Ovary (tissue), 9 donors: ENCODE measurements around the gene TECPR2. TPM values are rescaled to one million over a fixed set of nuclear protein-coding genes. Genes with fewer than 3 reads are reported as not detected.

Experiments
- DNase-seq, 5 donors: peaks; one replicate each; pipeline ENCODE4 v3.0.0-alpha.2; 2019 to 2020
- H3K27ac ChIP-seq, 2 donors: fragments of 200-600 bp; one replicate each; pipeline versions ENCODE4 v1.5.1 to v1.8.0; 2019 to 2022
- H3K27me3 ChIP-seq: fragments of 200-600 bp; one replicate; pipeline ENCODE4 v1.8.0; 2022
- H3K36me3 ChIP-seq: fragments of 200-600 bp; sonication (generic); one replicate; pipeline ENCODE4 v1.5.1; 2019
- H3K4me1 ChIP-seq: one replicate; pipeline ENCODE4 v1.8.1; 2013; ENCODE audit warnings: mild to moderate bottlenecking, moderate library complexity; ENCODE audit not compliant: insufficient read depth
- H3K4me3 ChIP-seq: fragments of 200-600 bp; sonication (generic); one replicate; pipeline ENCODE4 v1.5.1; 2017
- H3K9me3 ChIP-seq, 2 donors: fragments of 200-600 bp in 1 of 2; sonication (generic) in 1 of 2; one replicate each; pipeline versions ENCODE4 v1.5.1 to v1.8.1; 2013 to 2019; ENCODE audit warnings: mild to moderate bottlenecking in 1 of 2, moderate library complexity in 1 of 2
- CTCF ChIP-seq, 3 donors: fragments of 450-650 bp in 2 of 3; fragments of 200-600 bp in 1 of 3; IDR thresholded peaks; one replicate each; pipeline versions ENCODE4 v1.5.1 to v1.8.0; 2016 to 2022; ENCODE audit warnings: antibody characterized with exemption in 3 of 3, mild to moderate bottlenecking in 1 of 3
- EP300 ChIP-seq: sonication (generic); formaldehyde crosslinking; IDR thresholded peaks from one replicate; pipeline ENCODE4 v1.6.1; 2017; ENCODE audit warnings: antibody characterized with exemption
- POLR2A ChIP-seq: fragments of 450-650 bp; IDR thresholded peaks from one replicate; pipeline ENCODE4 v1.6.1; 2017; ENCODE audit warnings: antibody characterized with exemption, mild to moderate bottlenecking, moderate library complexity
- WGBS, 3 donors: extraction: QIAGEN DNeasy Blood & Tissue Kit in 1 of 3; methylation state at CpG; one replicate each; pipeline versions ENCODE4 v1.1.5 to v1.1.7; 2013 to 2017; 5-methylcytosine and 5-hydroxymethylcytosine counted together
- intact Hi-C, 4 donors: fragments of 100-400 bp; cut with DNase I; formaldehyde crosslinking; loops; one replicate each; pipeline versions ENCODE4 v1.11.0 to v1.15.1; 2022 to 2023
- polyA plus RNA-seq, 2 donors: library from polyadenylated mRNA; stranded (reverse); fragments of 200-250 nt in 1 of 2; fragments of 350-450 nt in 1 of 2; fragmentation: Illumina TruSeq in 1 of 2; extraction: RNeasy Lipid Tissue Mini Kit (QIAGEN cat#74804) in 1 of 2; gene quantifications; one replicate each; pipeline ENCODE4 v1.2.3, GENCODE V29; 2013 to 2014
- total RNA-seq, 7 donors: library from RNA; depleted of rRNA in 2 of 7; stranded (reverse); fragments of >200 nt in 2 of 7; fragmentation: NEBNext Ultra II Directional in 3 of 7; extraction: Animal tissue kit (Norgen Biotek cat#: 25700) in 3 of 7; gene quantifications; one replicate each; pipeline versions ENCODE4 v1.1.0 to v1.2.4, GENCODE V29; 2016 to 2023
- donor health status: DM: no; HTN: no; CAD: no; lungs with moderate emphysema.
- donor health status: DM: no; HTN: no; CAD: no.
- donor health status: Bipolar disorder and iron deficiency.
- donor health status: DM: yes; HTN: yes; CAD: no.
- donor health status: DM: no; HTN: no; CAD: no.
- donor health status: DM: yes; HTN: yes; CAD: no.

TECPR2 gene
- total and polyA plus RNA-seq, 9 donors = 8.6 to 29.3 (median 25.8) TPM

DNA sequence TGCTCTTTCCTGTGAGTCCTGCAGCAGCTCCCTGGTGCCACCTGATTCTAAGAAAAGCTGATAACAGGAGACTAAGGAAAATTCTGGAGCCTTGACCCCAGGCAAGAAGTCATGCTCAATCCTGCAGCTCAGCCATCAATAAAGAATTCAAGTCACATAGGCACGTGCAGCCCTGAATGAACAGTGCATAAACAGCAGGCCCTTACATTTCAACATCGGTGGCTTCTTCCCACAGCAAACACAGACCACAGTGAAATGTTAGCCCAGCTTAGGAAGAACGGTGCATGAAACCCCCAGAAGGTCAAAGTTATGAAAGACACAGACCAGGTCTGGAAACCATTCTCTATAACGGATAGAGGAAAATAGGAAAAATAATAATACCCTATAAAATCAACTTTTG is 10.5 kb upstream of the TECPR2 start:
- TF ChIP-seq CTCF (IDR thresholded peaks at IDR 0.05) (no peak), EP300 (no peak), POLR2A (no peak)
- WGBS, 3 donors = 89 to 96% (median 91%) methylated on average over 4 of the region's 4 CpGs

GRCh38 chr14:102353126-102353619 is 9.6 kb upstream of the TECPR2 start:
- no peak for DNase-seq
- Histone ChIP-seq H3K27ac (no peak overlapping the region), H3K4me1 (no peaks in the 10 kb centered on the region), H3K36me3 (no peaks in the 10 kb centered on the region), H3K9me3 (no peaks in the 10 kb centered on the region), H3K27me3 (no peaks in the 10 kb centered on the region), H3K4me3 (no peak overlapping the region)
- WGBS, 3 donors = 73 to 79% (median 74%) methylated on average over 8 of the region's 8 CpGs
- no peak for TF ChIP-seq EP300
- TF ChIP-seq CTCF (IDR thresholded peaks at IDR 0.05) = no peak
- no peak for TF ChIP-seq POLR2A
- intact Hi-C loops = no loop called here

More for the DNA sequence above, 10.5 kb upstream of the TECPR2 start:
- intact Hi-C loops = no loop called here
- no peaks in the 10 kb centered on the region for H3K27me3 ChIP-seq
- no peaks in the 10 kb centered on the region for H3K4me1 ChIP-seq
- no peaks in the 10 kb centered on the region for H3K9me3 ChIP-seq
- no peaks in the 10 kb centered on the region for H3K36me3 ChIP-seq
- H3K27ac ChIP-seq = no peak overlapping the region
- no peak for DNase-seq
- H3K4me3 ChIP-seq = no peak overlapping the region

DNA sequence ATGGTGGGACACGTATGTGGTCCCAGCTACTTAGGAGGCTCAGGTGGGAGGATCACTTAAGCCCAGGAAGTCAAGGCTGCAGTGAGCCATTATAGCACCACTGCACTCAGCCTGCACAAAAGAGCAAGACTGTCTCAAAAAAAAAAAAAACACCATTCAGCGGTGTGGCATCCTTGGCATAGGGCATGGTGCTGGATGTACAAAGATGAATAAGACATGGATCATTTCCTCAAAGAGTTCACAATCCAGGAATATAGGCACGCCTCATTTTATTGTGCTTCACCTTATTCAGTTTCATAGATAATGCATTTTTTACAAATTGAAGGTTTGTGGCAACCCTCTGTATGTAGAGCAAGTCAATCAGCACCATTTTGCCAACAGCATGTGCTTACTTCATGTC is 6.5 kb upstream of the TECPR2 start:
- TF ChIP-seq CTCF (IDR thresholded peaks at IDR 0.05) (no peak), POLR2A (no peak), EP300 (no peak)
- H3K27me3 ChIP-seq = no peaks in the 10 kb centered on the region
- DNase-seq = no peak
- no peak overlapping the region for H3K27ac ChIP-seq
- intact Hi-C loops = no loop called here
- no peaks in the 10 kb centered on the region for H3K36me3 ChIP-seq
- 85 to 92% (median 88%) methylated on average over 3 of the region's 3 CpGs for WGBS, 3 donors
- H3K4me1 ChIP-seq = no peaks in the 10 kb centered on the region
- H3K4me3 ChIP-seq = no peak overlapping the region
- no peaks in the 10 kb centered on the region for H3K9me3 ChIP-seq

GRCh38 chr14:102359341-102359740 is 3.4 kb upstream of the TECPR2 start:
- TF ChIP-seq EP300 = no peak
- no peak for TF ChIP-seq CTCF (IDR thresholded peaks at IDR 0.05)
- TF ChIP-seq POLR2A = no peak
- 85 to 94% (median 91%) methylated on average over 2 of the region's 2 CpGs for WGBS, 3 donors
- no peak overlapping the region for H3K4me3 ChIP-seq
- no peak for DNase-seq
- H3K9me3 ChIP-seq = no peaks in the 10 kb centered on the region
- no peaks in the 10 kb centered on the region for H3K27me3 ChIP-seq
- intact Hi-C loops = no loop called here
- no peak overlapping the region for H3K27ac ChIP-seq
- no peaks in the 10 kb centered on the region for H3K36me3 ChIP-seq
- peaks cover 8% of the 10 kb centered on the region for H3K4me1 ChIP-seq
